IMR-90 (cell line): Measurements from ENCODE around the gene ANKRD13B. TPM values are rescaled to one million over a fixed set of nuclear protein-coding genes. Genes with fewer than 3 reads are reported as not detected.

Experiments
- ATAC-seq: fragments of 200-7000 bp; cut with Tn5 transposase; 2 replicates; pipeline ENCODE4 v1.9.1; 2020; ENCODE audit warnings: low read depth, mild to moderate bottlenecking, moderate library complexity
- BruUV-seq: library from RNA; stranded (reverse); fragments of 400-500 nt; replicated peaks from 2 replicates; lab custom pipeline; 2021; lab: Mats Ljungman, UMichigan
- CTCF ChIA-PET: fragments of 300-600 bp; formaldehyde crosslinking; extraction: SDS; loops from one replicate; lab custom pipeline; 2021; ENCODE audit warnings: antibody characterized with exemption; lab: Yijun Ruan, JAX
- POLR2A ChIA-PET: fragments of 300-600 bp; sonication (Branson Sonifier 250); formaldehyde crosslinking; loops from one replicate; lab custom pipeline; 2022; ENCODE audit warnings: antibody characterized with exemption; ENCODE audit not compliant: unreplicated experiment; lab: Charles Lee
- DNase-seq: peaks from one replicate; pipeline ENCODE4 v3.0.0; 2013
- H2AFZ ChIP-seq: replicated peaks from 2 replicates; pipeline ENCODE3; 2013; ENCODE audit warnings: low read length, mild to moderate bottlenecking; ENCODE audit not compliant: poor library complexity
- H2AK5ac ChIP-seq: 2 replicates; pipeline ENCODE4 v1.6.1; 2013; ENCODE audit warnings: low read depth, low read length, inconsistent platforms
- H2AK9ac ChIP-seq: replicated peaks from 2 replicates; pipeline ENCODE3; 2013; ENCODE audit warnings: mild to moderate bottlenecking, low read depth, low read length, moderate library complexity; ENCODE audit not compliant: poor library complexity
- H2BK120ac ChIP-seq: 2 replicates; pipeline ENCODE4 v1.6.1; 2013; ENCODE audit warnings: low read depth, low read length, inconsistent platforms
- H2BK15ac ChIP-seq: 3 replicates; pipeline ENCODE4 v1.6.1; 2013; ENCODE audit warnings: low read depth, low read length, inconsistent platforms
- H2BK20ac ChIP-seq: 2 replicates; pipeline ENCODE4 v1.6.1; 2013; ENCODE audit warnings: low read depth, mild to moderate bottlenecking, inconsistent platforms, low read length, moderate library complexity
- H2BK5ac ChIP-seq: 2 replicates; pipeline ENCODE4 v1.6.1; 2013; ENCODE audit warnings: mild to moderate bottlenecking, low read depth, low read length, inconsistent platforms; ENCODE audit not compliant: poor library complexity, severe bottlenecking
- H3K14ac ChIP-seq: replicated peaks from 2 replicates; pipeline ENCODE4 v1.6.1; 2013; ENCODE audit warnings: low read depth, low read length, inconsistent platforms
- H3K18ac ChIP-seq: 2 replicates; pipeline ENCODE4 v1.6.1; 2013; ENCODE audit warnings: low read depth, low read length, control low read depth
- H3K23ac ChIP-seq: 2 replicates; pipeline ENCODE4 v1.6.1; 2013; ENCODE audit warnings: low read depth, low read length, inconsistent platforms
- H3K27ac ChIP-seq: 2 replicates; pipeline ENCODE4 v1.5.1; 2013; ENCODE audit warnings: mild to moderate bottlenecking, control low read depth, low read length; ENCODE audit not compliant: insufficient read depth
- H3K27me3 ChIP-seq: 2 replicates; pipeline ENCODE4 v1.6.1; 2013; ENCODE audit warnings: low read length; ENCODE audit not compliant: control insufficient read depth, insufficient read depth
- H3K36me3 ChIP-seq: 2 replicates; pipeline ENCODE4 v1.6.1; 2013; ENCODE audit warnings: low read length, mixed read lengths; ENCODE audit not compliant: control insufficient read depth, insufficient read depth
- H3K4ac ChIP-seq: 2 replicates; pipeline ENCODE4 v1.6.1; 2013; ENCODE audit warnings: low read depth, low read length, inconsistent platforms
- H3K4me1 ChIP-seq: 2 replicates; pipeline ENCODE4 v1.6.1; 2013; ENCODE audit warnings: low read length, mixed read lengths; ENCODE audit not compliant: control insufficient read depth, insufficient read depth
- H3K4me2 ChIP-seq: 2 replicates; pipeline ENCODE4 v1.6.1; 2013; ENCODE audit warnings: low read depth, mild to moderate bottlenecking, control low read depth, low read length, moderate library complexity
- H3K4me3 ChIP-seq: 2 replicates; pipeline ENCODE4 v1.5.1; 2013; ENCODE audit warnings: low read depth, mild to moderate bottlenecking, control low read depth, low read length, moderate library complexity; ENCODE audit not compliant: insufficient read depth
- H3K56ac ChIP-seq: 2 replicates; pipeline ENCODE4 v1.6.1; 2013; ENCODE audit warnings: low read length, inconsistent platforms; ENCODE audit not compliant: insufficient read depth; ENCODE audit errors: extremely low read depth
- H3K79me1 ChIP-seq, 2 experiments: 2 replicates each; pipeline ENCODE4 v1.6.1; 2013; ENCODE audit warnings: low read length in 2 of 2, inconsistent platforms in 1 of 2, low read depth in 1 of 2
- H3K9ac ChIP-seq: 2 replicates; pipeline ENCODE4 v1.6.1; 2013; ENCODE audit warnings: low read depth, low read length, control low read depth
- H3K9me1 ChIP-seq: 2 replicates; pipeline ENCODE4 v1.6.1; 2013; ENCODE audit warnings: low read length, inconsistent platforms; ENCODE audit not compliant: insufficient read depth
- H3K9me3 ChIP-seq: 2 replicates; pipeline ENCODE4 v1.6.1; 2013; ENCODE audit warnings: low read length; ENCODE audit not compliant: control insufficient read depth, insufficient read depth
- H4K20me1 ChIP-seq: 2 replicates; pipeline ENCODE4 v1.6.1; 2013; ENCODE audit warnings: low read length, inconsistent platforms; ENCODE audit not compliant: insufficient read depth
- H4K5ac ChIP-seq: 2 replicates; pipeline ENCODE4 v1.6.1; 2013; ENCODE audit warnings: mild to moderate bottlenecking, low read depth, low read length, control low read depth
- H4K8ac ChIP-seq, 2 experiments: 2 replicates each; pipeline ENCODE4 v1.6.1; 2013; ENCODE audit warnings: low read depth in 2 of 2, low read length in 2 of 2, control low read depth in 1 of 2, inconsistent platforms in 1 of 2
- H4K91ac ChIP-seq: 2 replicates; pipeline ENCODE4 v1.6.1; 2013; ENCODE audit warnings: low read depth, low read length, inconsistent platforms; ENCODE audit not compliant: insufficient read depth
- BHLHE40 ChIP-seq: fragments of 150-350 bp; IDR thresholded peaks from 2 replicates; pipeline ENCODE4 v1.6.1; 2016; ENCODE audit warnings: mild to moderate bottlenecking, low read depth, low read length
- CEBPB ChIP-seq: IDR thresholded peaks from 2 replicates; pipeline ENCODE4 v1.6.1; 2012; ENCODE audit warnings: low read depth, low read length, improper control_type of control experiment
- CHD1 ChIP-seq: IDR thresholded peaks from 2 replicates; pipeline ENCODE4 v1.6.1; 2012; ENCODE audit warnings: low read depth, low read length, improper control_type of control experiment
- FOS ChIP-seq: fragments of 150-350 bp; IDR thresholded peaks from 2 replicates; pipeline ENCODE4 v1.6.1; 2016; ENCODE audit warnings: low read depth, low read length
- MAFK ChIP-seq: IDR thresholded peaks from 2 replicates; pipeline ENCODE4 v1.6.1; 2012; ENCODE audit warnings: low read depth, low read length, improper control_type of control experiment
- MAZ ChIP-seq: IDR thresholded peaks from 2 replicates; pipeline ENCODE4 v1.6.1; 2012; ENCODE audit warnings: low read depth, mild to moderate bottlenecking, low read length, improper control_type of control experiment, moderate library complexity, borderline replicate concordance
- MXI1 ChIP-seq: IDR thresholded peaks from 2 replicates; pipeline ENCODE4 v1.6.1; 2012; ENCODE audit warnings: low read depth, mild to moderate bottlenecking, low read length, moderate library complexity, borderline replicate concordance
- RAD21 ChIP-seq: IDR thresholded peaks from 2 replicates; pipeline ENCODE4 v1.6.1; 2012; ENCODE audit warnings: low read length, improper control_type of control experiment
- SMC3 ChIP-seq: fragments of 150-350 bp; IDR thresholded peaks from 2 replicates; pipeline ENCODE4 v1.6.1; 2016; ENCODE audit warnings: low read depth, mild to moderate bottlenecking, antibody characterized with exemption, low read length, moderate library complexity
- WGBS, 2 experiments: methylation state at CpG; one replicate each; pipeline versions ENCODE4 v1.1.5 to v1.1.7; 2013; ENCODE audit warnings: missing lambda C conversion rate in 2 of 2; ENCODE audit not compliant: insufficient read length in 1 of 2; ENCODE audit errors: extremely low coverage in 2 of 2; 5-methylcytosine and 5-hydroxymethylcytosine counted together
- dilution Hi-C: fragments of 300-500 bp; cut with HindIII; formaldehyde crosslinking; loops from one replicate; pipeline ENCODE4 v1.14.3; 2018; ENCODE audit warnings: low sequenced_read_pairs; ENCODE audit not compliant: unreplicated experiment
- in situ Hi-C: fragments of 300-500 bp; cut with MboI; formaldehyde crosslinking; loops from 3 replicates; pipeline ENCODE4 v1.14.3; 2019; ENCODE audit warnings: low sequenced_read_pairs, inconsistent platforms, mixed read lengths
- intact Hi-C: fragments of 100-400 bp; cut with micrococcal nuclease; formaldehyde crosslinking; loops from 2 replicates; pipeline ENCODE4 v1.10.0; 2022
- polyA plus RNA-seq, 3 experiments: library from polyadenylated mRNA; depleted of rRNA; stranded (reverse); fragments of >200 nt; gene quantifications; 2 replicates each; pipeline ENCODE4 v1.2.3, GENCODE V29; 2012; ENCODE audit warnings: low replicate concordance in 1 of 3
- total RNA-seq: library from RNA; depleted of rRNA; stranded (reverse); fragments of >200 nt; gene quantifications from 2 replicates; pipeline ENCODE4 v1.2.3, GENCODE V29; 2012
- TF ChIP-seq, protein P1 (sequence below): fragments of 150-350 bp; IDR thresholded peaks from 2 replicates; pipeline ENCODE4 v1.6.1; 2017; ENCODE audit warnings: mild to moderate bottlenecking, antibody characterized with exemption, low read length, low read depth

ANKRD13B gene
- total and polyA plus RNA-seq, 2 of the 4 experiments (the other 2 are of a cell fraction): 0.90 to 4.0 TPM

DNA sequence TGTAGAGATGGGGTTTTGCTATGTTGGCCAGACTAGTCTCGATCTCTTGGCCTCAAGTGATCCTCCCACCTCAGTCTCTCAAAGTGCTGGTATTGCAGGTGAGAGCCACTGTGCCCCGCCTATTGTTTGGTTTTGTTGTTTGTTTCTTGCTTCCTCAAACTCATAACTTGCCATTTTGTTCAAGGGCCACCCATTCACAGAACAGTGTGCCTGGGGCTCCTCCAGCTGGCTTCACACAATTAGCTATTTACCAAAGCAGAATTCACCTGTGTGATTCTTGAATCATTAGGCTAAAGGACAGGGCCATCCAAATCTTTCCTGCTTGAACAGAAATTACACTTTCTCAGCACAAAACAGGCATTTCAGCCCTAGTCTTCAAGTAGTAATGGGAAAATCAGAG, 33.3 kb upstream of the ANKRD13B start:
- H3K23ac ChIP-seq: no peak overlapping the region
- no peak for DNase-seq
- H2BK5ac ChIP-seq: no peak overlapping the region
- H4K20me1 ChIP-seq: no peaks in the 10 kb centered on the region
- no peak overlapping the region for H3K4ac ChIP-seq
- intact Hi-C loops (loop anchor here (10.0 kb wide), 1 partner anchor 415 kb away; no protein-coding TSS in a partner anchor), dilution Hi-C loops (no loop called here), in situ Hi-C loops (no loop called here)
- no peak overlapping the region for H3K4me3 ChIP-seq
- no peak overlapping the region for H2BK120ac ChIP-seq
- H2BK15ac ChIP-seq: no peak overlapping the region
- TF ChIP-seq CHD1: no peak
- no peak for TF ChIP-seq MXI1
- TF ChIP-seq MAZ: no peak
- TF ChIP-seq BHLHE40: no peak
- TF ChIP-seq, protein P1, sequence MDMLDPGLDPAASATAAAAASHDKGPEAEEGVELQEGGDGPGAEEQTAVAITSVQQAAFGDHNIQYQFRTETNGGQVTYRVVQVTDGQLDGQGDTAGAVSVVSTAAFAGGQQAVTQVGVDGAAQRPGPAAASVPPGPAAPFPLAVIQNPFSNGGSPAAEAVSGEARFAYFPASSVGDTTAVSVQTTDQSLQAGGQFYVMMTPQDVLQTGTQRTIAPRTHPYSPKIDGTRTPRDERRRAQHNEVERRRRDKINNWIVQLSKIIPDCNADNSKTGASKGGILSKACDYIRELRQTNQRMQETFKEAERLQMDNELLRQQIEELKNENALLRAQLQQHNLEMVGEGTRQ: no peak
- TF ChIP-seq RAD21: no peak
- TF ChIP-seq SMC3: no peak
- no peak for TF ChIP-seq FOS
- no peak for TF ChIP-seq CEBPB
- no peak for TF ChIP-seq MAFK
- no peaks in the 10 kb centered on the region for H3K27me3 ChIP-seq
- peaks cover 1% of the 10 kb centered on the region for H3K4me1 ChIP-seq
- H2BK20ac ChIP-seq: no peak overlapping the region
- H3K9me1 ChIP-seq: 0 out of 2 replicates have a peak, but pooled peaks cover 2% of the 10 kb centered on the region
- peaks cover 7% of the 10 kb centered on the region; the same call in 1 of the 2 replicates for H3K36me3 ChIP-seq
- WGBS, 2 experiments: no CpG with 5 or more reads among the region's 2 CpGs
- no peak overlapping the region for H2AK9ac ChIP-seq
- POLR2A ChIA-PET: no interaction called here
- H3K9ac ChIP-seq: no peak overlapping the region
- no peak overlapping the region for H3K14ac ChIP-seq
- CTCF ChIA-PET: no interaction called here
- H3K56ac ChIP-seq: no peak overlapping the region
- no peak overlapping the region for H3K4me2 ChIP-seq
- no peak for ATAC-seq
- no peaks in the 10 kb centered on the region for H3K79me1 ChIP-seq
- no peak overlapping the region for H2AFZ ChIP-seq
- H3K18ac ChIP-seq: no peak overlapping the region
- no TSS peak for BruUV-seq
- no peaks in the 10 kb centered on the region for H3K9me3 ChIP-seq
- H2AK5ac ChIP-seq: no peak overlapping the region
- no peak overlapping the region for H4K8ac ChIP-seq
- no peak overlapping the region for H3K27ac ChIP-seq
- no peak overlapping the region for H4K5ac ChIP-seq
- no peak overlapping the region for H4K91ac ChIP-seq
